SK-N-SH (cell line): ENCODE data around the gene TBX18. TPM values are rescaled to one million over a fixed set of nuclear protein-coding genes. Genes with fewer than 3 reads are reported as not detected.

ENCODE experiments used
- CTCF ChIA-PET: fragments of 300-600, 350-600 bp; formaldehyde crosslinking; extraction: SDS; loops from one replicate; lab custom pipeline; 2021; lab: Yijun Ruan, JAX
- POLR2A ChIA-PET: fragments of 350-600 bp; sonication (Branson Sonifier 250); formaldehyde crosslinking; extraction: SDS; loops from one replicate; lab custom pipeline; 2020; ENCODE audit warnings: antibody characterized with exemption, inconsistent platforms; lab: Yijun Ruan, JAX
- DNase-seq: peaks from one replicate; pipeline ENCODE4 v3.0.0; 2012
- H2AFZ ChIP-seq: fragments of 200-600 bp; sonication (generic); 2 replicates; pipeline ENCODE4 v1.8.1; 2016; ENCODE audit warnings: antibody characterized with exemption, mild to moderate bottlenecking, low read depth
- H3F3A ChIP-seq: fragments of 200-600 bp; sonication (generic); replicated peaks from 2 replicates; pipeline ENCODE3; 2016; ENCODE audit warnings: antibody characterized with exemption, mild to moderate bottlenecking; ENCODE audit not compliant: insufficient read depth
- H3K27ac ChIP-seq, 2 experiments: fragments of 200-500 bp in 1 of 2; fragments of 200-600 bp in 1 of 2; sonication (Bioruptor generic) in 1 of 2; sonication (generic), shearing (Covaris generic) in 1 of 2; 2 replicates each; pipeline versions ENCODE4 v1.5.1 to v1.6.1; 2014 to 2016; ENCODE audit warnings: low read depth in 2 of 2, inconsistent platforms in 1 of 2, low read length in 1 of 2, mild to moderate bottlenecking in 1 of 2, mixed read lengths in 1 of 2
- H3K27me3 ChIP-seq: fragments of 200-600 bp; sonication (generic), shearing (Covaris generic); 2 replicates; pipeline ENCODE4 v1.6.1; 2016; ENCODE audit warnings: mixed run types; ENCODE audit not compliant: insufficient read depth
- H3K36me3 ChIP-seq, 2 experiments: fragments of 200-500 bp in 1 of 2; fragments of 200-600 bp in 1 of 2; sonication (Bioruptor generic) in 1 of 2; sonication (generic) in 1 of 2; replicated peaks in 1 of 2; 2 replicates each; pipeline versions ENCODE3 to v1.5.1; 2014 to 2016; ENCODE audit warnings: low read length in 1 of 2, mild to moderate bottlenecking in 1 of 2; ENCODE audit not compliant: insufficient read depth in 2 of 2, control insufficient read depth in 1 of 2
- H3K4me1 ChIP-seq, 2 experiments: fragments of 200-500 bp in 1 of 2; fragments of 200-600 bp in 1 of 2; sonication (Bioruptor generic) in 1 of 2; sonication (generic), shearing (Covaris generic) in 1 of 2; 2 replicates each; pipeline versions ENCODE4 v1.5.1 to v1.6.1; 2014 to 2016; ENCODE audit warnings: low read depth in 1 of 2, low read length in 1 of 2, mixed run types in 1 of 2; ENCODE audit not compliant: insufficient read depth in 2 of 2, control insufficient read depth in 1 of 2
- H3K4me2 ChIP-seq: fragments of 200-600 bp; sonication (generic), shearing (Covaris generic); 2 replicates; pipeline ENCODE4 v1.6.1; 2017; ENCODE audit warnings: mixed run types
- H3K4me3 ChIP-seq, 2 experiments: fragments of 200-500 bp in 1 of 2; fragments of 200-600 bp in 1 of 2; sonication (Bioruptor generic) in 1 of 2; sonication (generic), shearing (Covaris generic) in 1 of 2; 2 replicates each; pipeline versions ENCODE4 v1.5.1 to v1.8.1; 2014 to 2016; ENCODE audit warnings: low read depth in 2 of 2, inconsistent platforms in 1 of 2, low read length in 1 of 2, mild to moderate bottlenecking in 1 of 2, mixed read lengths in 1 of 2, moderate library complexity in 1 of 2
- H3K79me2 ChIP-seq: fragments of 200-600 bp; sonication (generic); 2 replicates; pipeline ENCODE4 v1.8.1; 2017; ENCODE audit warnings: mild to moderate bottlenecking; ENCODE audit not compliant: insufficient read depth
- H3K9ac ChIP-seq: fragments of 200-600 bp; sonication (generic); 2 replicates; pipeline ENCODE4 v1.6.1; 2017; ENCODE audit warnings: mixed run types
- H3K9me2 ChIP-seq: fragments of 200-600 bp; sonication (generic); 2 replicates; pipeline ENCODE4 v1.6.1; 2017; ENCODE audit warnings: mixed run types
- H3K9me3 ChIP-seq: fragments of 200-600 bp; sonication (generic); 2 replicates; pipeline ENCODE4 v1.6.1; 2017; ENCODE audit warnings: mixed run types, mild to moderate bottlenecking, moderate library complexity
- H4K20me1 ChIP-seq: fragments of 200-600 bp; sonication (generic); 2 replicates; pipeline ENCODE4 v1.6.1; 2017; ENCODE audit warnings: mild to moderate bottlenecking, mixed run types; ENCODE audit not compliant: insufficient read depth
- CHD2 ChIP-seq: fragments of 150-350 bp; IDR thresholded peaks from 2 replicates; pipeline ENCODE4 v1.6.1; 2018; ENCODE audit warnings: low read length; ENCODE audit not compliant: partially characterized antibody
- CTCF ChIP-seq: fragments of 200-600 bp; sonication (generic); IDR thresholded peaks from 2 replicates; pipeline ENCODE4 v1.6.1; 2017; ENCODE audit warnings: antibody characterized with exemption, mild to moderate bottlenecking, moderate library complexity
- EP300 ChIP-seq, 2 experiments: IDR thresholded peaks; 2 replicates each; pipeline versions ENCODE4 v1.4.0 to v1.6.1; 2012; ENCODE audit warnings: borderline replicate concordance in 1 of 2, low read depth in 1 of 2, low read length in 1 of 2
- EZH2phosphoT487 ChIP-seq: fragments of 200-600 bp; sonication (generic); IDR thresholded peaks from 2 replicates; pipeline ENCODE4 v1.6.1; 2017; ENCODE audit warnings: low read depth, mixed run types, mild to moderate bottlenecking, antibody characterized with exemption, moderate library complexity, borderline replicate concordance
- FOXJ3 ChIP-seq: sonication (generic); formaldehyde crosslinking; IDR thresholded peaks from 2 replicates; pipeline ENCODE4 v1.5.1; 2020; ENCODE audit warnings: mild to moderate bottlenecking, missing genetic modification reagents
- NFIC ChIP-seq: IDR thresholded peaks from 2 replicates; pipeline ENCODE4 v1.4.0; 2012; ENCODE audit warnings: borderline replicate concordance
- NRF1 ChIP-seq: IDR thresholded peaks from 2 replicates; pipeline ENCODE4 v1.6.1; 2012; ENCODE audit warnings: low read depth, mild to moderate bottlenecking, low read length
- PBX3 ChIP-seq: IDR thresholded peaks from 2 replicates; pipeline ENCODE4; 2012
- POLR2AphosphoS5 ChIP-seq: IDR thresholded peaks from 2 replicates; pipeline ENCODE4 v1.6.1; 2012; ENCODE audit warnings: low read depth, low read length
- RAD21 ChIP-seq: IDR thresholded peaks from 2 replicates; pipeline ENCODE4 v1.6.1; 2012; ENCODE audit warnings: mild to moderate bottlenecking, low read length
- RCOR1 ChIP-seq: fragments of 150-350 bp; IDR thresholded peaks from 2 replicates; pipeline ENCODE4 v1.6.1; 2017; ENCODE audit warnings: antibody characterized with exemption, low read length
- REST ChIP-seq: IDR thresholded peaks from 2 replicates; pipeline ENCODE4 v1.6.1; 2012; ENCODE audit warnings: mild to moderate bottlenecking, low read depth, low read length, moderate library complexity
- RFX5 ChIP-seq: IDR thresholded peaks from 2 replicates; pipeline ENCODE4 v1.6.1; 2012; ENCODE audit warnings: mild to moderate bottlenecking, improper control_type of control experiment, low read length
- SMC3 ChIP-seq: IDR thresholded peaks from 2 replicates; pipeline ENCODE4 v1.6.1; 2012; ENCODE audit warnings: low read depth, low read length, improper control_type of control experiment
- TAF1 ChIP-seq: IDR thresholded peaks from 2 replicates; pipeline ENCODE4 v1.6.1; 2012; ENCODE audit warnings: low read depth, mild to moderate bottlenecking, low read length, moderate library complexity, borderline replicate concordance
- TCF12 ChIP-seq: IDR thresholded peaks from 2 replicates; pipeline ENCODE4 v1.4.0; 2012
- ZBTB33 ChIP-seq: IDR thresholded peaks from 2 replicates; pipeline ENCODE4 v1.4.0; 2012; ENCODE audit warnings: low read depth, borderline replicate concordance
- WGBS: methylation state at CpG from one replicate; pipeline ENCODE4 v1.1.6; 2017; ENCODE audit warnings: low lambda C conversion rate; 5-methylcytosine and 5-hydroxymethylcytosine counted together
- polyA plus RNA-seq, 3 experiments: library from polyadenylated mRNA; depleted of rRNA; stranded (reverse); fragments of >200 nt; gene quantifications; 2 replicates each; pipeline ENCODE4 v1.2.3, GENCODE V29; 2012

Gene TBX18
- polyA plus RNA-seq, 1 of the 3 experiments (the other 2 are of a cell fraction): 19.3 TPM

- Histone ChIP-seq H3K9me3 (no peaks in the 10 kb centered on the region), H3K36me3 (peaks cover 3 to 32% of the 10 kb centered on the region in 2 experiments), H3K79me2 (no peaks in the 10 kb centered on the region), H2AFZ (no peak overlapping the region), H3F3A (no peaks in the 10 kb centered on the region), H3K4me2 (no peak overlapping the region), H3K4me1 (no peaks in the 10 kb centered on the region), H3K9ac (no peak overlapping the region), H4K20me1 (no peaks in the 10 kb centered on the region), H3K27me3 (no peaks in the 10 kb centered on the region), H3K4me3 (no peak overlapping the region), H3K9me2 (no peaks in the 10 kb centered on the region), H3K27ac (no peak overlapping the region)
- TF ChIP-seq CTCF (peak; percentile 53), RAD21 (0 out of 2 replicates have a peak, but pooled peaks have one; percentile 26), TAF1 (no peak), NFIC (no peak)
- ChIA-PET POLR2A (no interaction called here), CTCF (interaction anchor here (0.6 to 1.5 kb wide), 5 partner anchors 8 to 444 kb away, joined by 3 to 5 read pairs (median 3); no protein-coding TSS in a partner anchor)
- DNase-seq: peak; percentile 14
Measured at GRCh38 chr6:84728602-84729001, 35.8 kb downstream of the TBX18 start.

- 50% methylated on average over 2 of the region's 2 CpGs for WGBS
- TF ChIP-seq NRF1: no peak
- no peak for TF ChIP-seq RFX5
- no peak for TF ChIP-seq CHD2
- TF ChIP-seq RCOR1: no peak
- no peak for TF ChIP-seq FOXJ3
- no peak for TF ChIP-seq CTCF
- TF ChIP-seq EZH2phosphoT487: no peak
- TF ChIP-seq TCF12: no peak
- no peak for TF ChIP-seq POLR2AphosphoS5
- no peak for TF ChIP-seq REST
- no peak for TF ChIP-seq PBX3
- no peak for TF ChIP-seq RAD21
- no peak for TF ChIP-seq ZBTB33
- TF ChIP-seq EP300 (IDR thresholded peaks at IDR 0.05; ENCODE audit: borderline replicate concordance in 1 of 2, low read depth in 1 of 2, low read length in 1 of 2): no peak
- no peak for TF ChIP-seq SMC3
Measured at GRCh38 chr6:84719152-84719551, 45.2 kb downstream of the TBX18 start.

More at GRCh38 chr6:84719152-84719551, 45.2 kb downstream of the TBX18 start:
- Histone ChIP-seq H3K27ac (no peak overlapping the region), H4K20me1 (no peaks in the 10 kb centered on the region), H3K9me2 (no peaks in the 10 kb centered on the region), H3K27me3 (no peaks in the 10 kb centered on the region), H3K9me3 (no peaks in the 10 kb centered on the region), H3K79me2 (no peaks in the 10 kb centered on the region; the same call in 1 of the 2 replicates), H3F3A (no peaks in the 10 kb centered on the region), H3K36me3 (no peaks in the 10 kb centered on the region), H3K4me2 (no peak overlapping the region), H3K4me3 (no peak overlapping the region), H3K4me1 (no peaks in the 10 kb centered on the region), H2AFZ (no peak overlapping the region), H3K9ac (no peak overlapping the region)
- no peak for DNase-seq
- ChIA-PET CTCF (no interaction called here), POLR2A (no interaction called here)
